Hepatocyte (in vitro differentiated cells): ENCODE data around the gene MAPK6. TPM values are rescaled to one million over a fixed set of nuclear protein-coding genes. Genes with fewer than 3 reads are reported as not detected.
A peak's percentile ranks its signal among the peaks of the same experiment; 100 is the strongest.

Experiments used
- DNase-seq: peaks from one replicate; pipeline ENCODE4 v3.0.0-alpha.2; 2016; ENCODE audit warnings: low spot score
- H2AFZ ChIP-seq: fragments of 200-600 bp; sonication (generic); 2 replicates; pipeline ENCODE4 v1.6.0; 2016; ENCODE audit warnings: antibody characterized with exemption, mild to moderate bottlenecking
- H3K27ac ChIP-seq: fragments of 200-600 bp; sonication (generic); 2 replicates; pipeline ENCODE4 v1.5.1; 2016; ENCODE audit warnings: mild to moderate bottlenecking
- H3K27me3 ChIP-seq: fragments of 200-600 bp; sonication (generic); 2 replicates; pipeline ENCODE4 v1.6.1; 2016
- H3K36me3 ChIP-seq: fragments of 200-600 bp; sonication (generic); replicated peaks from 2 replicates; pipeline ENCODE4 v1.5.1; 2016; ENCODE audit warnings: low read depth; ENCODE audit not compliant: insufficient read depth
- H3K4me1 ChIP-seq: fragments of 200-600 bp; sonication (generic); 2 replicates; pipeline ENCODE4 v1.5.1; 2016; ENCODE audit warnings: mild to moderate bottlenecking, moderate library complexity; ENCODE audit not compliant: insufficient read depth
- H3K4me2 ChIP-seq: fragments of 200-600 bp; sonication (generic); 2 replicates; pipeline ENCODE4 v1.6.0; 2016
- H3K4me3 ChIP-seq: fragments of 200-600 bp; sonication (generic); 2 replicates; pipeline ENCODE4 v1.5.1; 2016; ENCODE audit warnings: mild to moderate bottlenecking
- H3K79me2 ChIP-seq: fragments of 200-600 bp; sonication (generic); 2 replicates; pipeline ENCODE4 v1.6.0; 2017; ENCODE audit warnings: mild to moderate bottlenecking
- H3K9me2 ChIP-seq: fragments of 200-600 bp; sonication (generic); replicated peaks from 2 replicates; pipeline ENCODE4 v1.6.0; 2017; ENCODE audit warnings: mild to moderate bottlenecking; ENCODE audit not compliant: insufficient read depth
- H3K9me3 ChIP-seq: fragments of 200-600 bp; sonication (generic); 2 replicates; pipeline ENCODE4 v1.5.1; 2016; ENCODE audit warnings: low read depth, mild to moderate bottlenecking
- H4K20me1 ChIP-seq: fragments of 200-600 bp; sonication (generic); 2 replicates; pipeline ENCODE4 v1.6.0; 2016; ENCODE audit warnings: mild to moderate bottlenecking; ENCODE audit not compliant: insufficient read depth, poor library complexity, severe bottlenecking
- CTCF ChIP-seq: fragments of 200-600 bp; sonication (generic); IDR thresholded peaks from 2 replicates; pipeline ENCODE4 v1.5.1; 2016; ENCODE audit warnings: antibody characterized with exemption, mild to moderate bottlenecking; ENCODE audit not compliant: poor library complexity
- EZH2 ChIP-seq: fragments of 200-600 bp; sonication (generic); IDR thresholded peaks from 2 replicates; pipeline ENCODE4 v1.6.1; 2016; ENCODE audit warnings: antibody characterized with exemption, mild to moderate bottlenecking, borderline replicate concordance
- EZH2phosphoT487 ChIP-seq: fragments of 200-600 bp; sonication (generic); IDR thresholded peaks from one replicate; pipeline ENCODE4 v1.6.1; 2018; ENCODE audit warnings: antibody characterized with exemption, mild to moderate bottlenecking, low read depth, moderate library complexity; ENCODE audit not compliant: unreplicated experiment, severe bottlenecking
- WGBS: methylation state at CpG from one replicate; pipeline ENCODE4 v1.1.6; 2016; ENCODE audit warnings: low lambda C conversion rate; ENCODE audit errors: missing lambda C conversion rate; 5-methylcytosine and 5-hydroxymethylcytosine counted together
- polyA plus RNA-seq: library from polyadenylated mRNA; unstranded; fragments of >200 nt; fragmentation: Nextera tagmentation; extraction: Ambion mirVana; gene quantifications from 2 replicates; pipeline ENCODE4 v1.2.1, GENCODE V29; 2016
- total RNA-seq: library from RNA; depleted of rRNA; stranded (reverse); fragments of >200 nt; gene quantifications from 2 replicates; pipeline ENCODE4 v1.2.3, GENCODE V29; 2014

The MAPK6 gene
- total and polyA plus RNA-seq, 2 experiments from 2014 or later, result 37.8 to 123 TPM

- H3K4me2 ChIP-seq, result no peak overlapping the region
Observed at GRCh38 chr15:52097180-52097579, 78.2 kb downstream of the MAPK6 start.

GRCh38 chr15:52098323-52098722 lies 79.3 kb downstream of the MAPK6 start:
- peak; percentile 42 for DNase-seq
- H3K4me3 ChIP-seq, result no peak overlapping the region
- no peak overlapping the region for H2AFZ ChIP-seq
- no peaks in the 10 kb centered on the region for H3K9me2 ChIP-seq
- H4K20me1 ChIP-seq, result no peaks in the 10 kb centered on the region
- no peak overlapping the region for H3K4me2 ChIP-seq
- 83% methylated on average over 2 of the region's 2 CpGs for WGBS
- H3K36me3 ChIP-seq, result no peaks in the 10 kb centered on the region
- TF ChIP-seq EZH2 (no peak), EZH2phosphoT487 (no peak)
- H3K79me2 ChIP-seq, result no peaks in the 10 kb centered on the region
- no peaks in the 10 kb centered on the region for H3K4me1 ChIP-seq
- H3K9me3 ChIP-seq, result no peaks in the 10 kb centered on the region
- H3K27me3 ChIP-seq, result no peaks in the 10 kb centered on the region
- no peak overlapping the region for H3K27ac ChIP-seq

More at GRCh38 chr15:52097180-52097579, 78.2 kb downstream of the MAPK6 start:
- no peaks in the 10 kb centered on the region for H3K79me2 ChIP-seq
- no peaks in the 10 kb centered on the region for H3K9me3 ChIP-seq
- no peaks in the 10 kb centered on the region for H3K36me3 ChIP-seq
- no peak overlapping the region for H3K27ac ChIP-seq
- DNase-seq, result no peak
- H4K20me1 ChIP-seq, result no peaks in the 10 kb centered on the region
- no peaks in the 10 kb centered on the region for H3K27me3 ChIP-seq
- TF ChIP-seq CTCF (no peak), EZH2 (no peak), EZH2phosphoT487 (no peak)
- no peak overlapping the region for H3K4me3 ChIP-seq
- peaks cover 4% of the 10 kb centered on the region for H3K4me1 ChIP-seq
- H2AFZ ChIP-seq, result no peak overlapping the region
- H3K9me2 ChIP-seq, result no peaks in the 10 kb centered on the region

GRCh38 chr15:52099651-52100272 lies 80.7 kb downstream of the MAPK6 start:
- no peaks in the 10 kb centered on the region for H3K79me2 ChIP-seq
- H3K27me3 ChIP-seq, result no peaks in the 10 kb centered on the region
- H3K4me3 ChIP-seq, result no peak overlapping the region
- H4K20me1 ChIP-seq, result no peaks in the 10 kb centered on the region
- H3K4me2 ChIP-seq, result no peak overlapping the region
- no peaks in the 10 kb centered on the region for H3K4me1 ChIP-seq
- H3K9me3 ChIP-seq, result no peaks in the 10 kb centered on the region
- no peak overlapping the region for H3K27ac ChIP-seq
- no peaks in the 10 kb centered on the region for H3K36me3 ChIP-seq
- no peak for DNase-seq
- TF ChIP-seq EZH2phosphoT487 (no peak), EZH2 (no peak), CTCF (no peak)
- H2AFZ ChIP-seq, result no peak overlapping the region
- H3K9me2 ChIP-seq, result no peaks in the 10 kb centered on the region
- 92% methylated on average over 15 of the region's 15 CpGs for WGBS

GRCh38 chr15:52100807-52101442 lies 81.9 kb downstream of the MAPK6 start:
- Histone ChIP-seq H3K79me2 (no peaks in the 10 kb centered on the region), H3K9me3 (no peaks in the 10 kb centered on the region), H3K4me3 (no peak overlapping the region), H3K27ac (no peak overlapping the region), H4K20me1 (no peaks in the 10 kb centered on the region), H3K27me3 (no peaks in the 10 kb centered on the region), H3K36me3 (no peaks in the 10 kb centered on the region), H3K9me2 (no peaks in the 10 kb centered on the region), H3K4me1 (no peaks in the 10 kb centered on the region), H3K4me2 (no peak overlapping the region), H2AFZ (no peak overlapping the region)
- 82% methylated on average over 6 of the region's 6 CpGs for WGBS
- peak; percentile 66 for DNase-seq
- TF ChIP-seq EZH2, result no peak
- TF ChIP-seq EZH2phosphoT487, result no peak
- TF ChIP-seq CTCF, result no peak
